ENCODE measurements around the gene C10orf71. TPM values are rescaled to one million over a fixed set of nuclear protein-coding genes. Genes with fewer than 3 reads are reported as not detected.

The C10orf71 gene
- total and polyA plus RNA-seq, 2 of the 8 experiments (the other 6 are each of a cell fraction or from before 2014, with no cell fraction given), result not detected

DNA sequence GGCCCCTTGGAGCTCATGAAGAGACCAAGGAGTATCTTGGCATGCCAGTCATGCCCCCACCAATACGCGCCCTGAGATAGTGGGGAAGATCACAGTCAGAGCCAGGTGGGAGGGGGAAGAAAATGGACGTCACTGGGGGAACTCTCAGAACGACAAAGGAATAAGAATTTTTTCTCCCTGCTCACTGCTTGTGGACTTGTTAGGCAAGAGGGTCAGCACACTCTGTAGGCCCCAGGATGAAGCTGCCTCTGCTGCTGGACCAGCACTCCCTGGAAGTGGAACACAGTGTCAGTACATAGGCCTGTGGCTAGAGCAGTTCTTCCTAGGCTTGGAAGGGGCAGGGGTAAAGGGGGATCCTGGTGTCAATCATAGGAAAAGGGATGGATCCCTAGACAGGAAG, 50.4 kb downstream of the C10orf71 start:
- Histone ChIP-seq H3K4ac (replicated peaks; ENCODE audit: insufficient read length, low read depth, low read length) (no peak overlapping the region), H3K14ac (ENCODE audit: insufficient read length) (no peak overlapping the region), H4K8ac (ENCODE audit: extremely low read depth, insufficient read depth, low read length) (no peak overlapping the region), H3K4me3 (ENCODE audit: extremely low read depth in 1 of 4, insufficient read depth in 2 of 4, low read depth in 3 of 4, low read length in 4 of 4) (no peak overlapping the region), H4K5ac (ENCODE audit: insufficient read length, low read depth, low read length) (no peak overlapping the region), H4K20me1 (replicated peaks in 1 of 2; ENCODE audit: control insufficient read depth in 1 of 2, insufficient read depth in 2 of 2, low read length in 2 of 2) (no peaks in the 10 kb centered on the region), H3K27me3 (replicated peaks in 1 of 4; ENCODE audit: control insufficient read depth in 3 of 4, extremely low read depth in 1 of 4, insufficient read depth in 3 of 4, low read length in 3 of 4) (no peaks in the 10 kb centered on the region), H3K36me3 (ENCODE audit: control insufficient read depth in 2 of 4, insufficient read depth in 4 of 4, low read length in 3 of 4) (no peaks in the 10 kb centered on the region), H2BK5ac (ENCODE audit: low read depth, low read length) (no peak overlapping the region), H3K4me1 (replicated peaks in 1 of 4; ENCODE audit: control insufficient read depth in 3 of 4, insufficient read depth in 4 of 4, low read length in 3 of 4) (no peaks in the 10 kb centered on the region), H3K23ac (ENCODE audit: insufficient read length) (no peak overlapping the region), H3K4me2 (ENCODE audit: insufficient read depth in 1 of 2, low read depth in 2 of 2, low read length in 2 of 2) (no peak overlapping the region), H2BK120ac (replicated peaks; ENCODE audit: low read depth, low read length) (no peak overlapping the region), H3K56ac (replicated peaks; ENCODE audit: insufficient read length, low read depth, low read length) (no peak overlapping the region), H2BK15ac (ENCODE audit: low read length) (no peak overlapping the region), H2AFZ (ENCODE audit: low read length) (no peak overlapping the region), H4K91ac (replicated peaks; ENCODE audit: insufficient read length, low read length) (no peak overlapping the region), H3K79me1 (ENCODE audit: low read depth, low read length) (no peaks in the 10 kb centered on the region), H2BK12ac (ENCODE audit: low read depth, low read length) (no peak overlapping the region), H3K79me2 (ENCODE audit: control insufficient read depth in 1 of 2, insufficient read depth in 2 of 2, low read length in 2 of 2) (no peaks in the 10 kb centered on the region), H3K9me3 (ENCODE audit: insufficient read depth in 2 of 2, low read depth in 1 of 2, low read length in 1 of 2) (no peaks in the 10 kb centered on the region), H3K27ac (ENCODE audit: low read depth, low read length) (no peak overlapping the region), H2AK5ac (ENCODE audit: low read depth, low read length) (no peak overlapping the region), H3K23me2 (ENCODE audit: low read depth, low read length) (no peaks in the 10 kb centered on the region), H2BK20ac (ENCODE audit: low read length) (no peak overlapping the region), H3K9ac (replicated peaks in 1 of 4; ENCODE audit: extremely low read depth in 1 of 4, low read depth in 3 of 4, low read length in 3 of 4) (no peak overlapping the region), H3K18ac (ENCODE audit: extremely low read depth, low read length) (no peak overlapping the region)
- TF ChIP-seq EGR1 (IDR thresholded peaks at IDR 0.05; ENCODE audit: borderline replicate concordance, low read depth, low read length), result no peak
- no peak for TF ChIP-seq JUND (IDR thresholded peaks at IDR 0.05; ENCODE audit: low read length)
- TF ChIP-seq SIX5 (IDR thresholded peaks at IDR 0.05; ENCODE audit: low read depth, low read length), result no peak
- WGBS, 2 experiments (ENCODE audit: extremely low coverage in 1 of 2, insufficient coverage in 1 of 2, insufficient read length in 1 of 2, insufficient replicate concordance in 2 of 2, low coverage in 1 of 2, low lambda C conversion rate in 2 of 2, missing lambda C conversion rate in 1 of 2), result 86% methylated on average over 4 of the region's 4 CpGs; no CpG with 5 or more reads in 1 of the 2 experiments
- CTCF ChIA-PET (ENCODE audit: partially characterized antibody), result no interaction called here
- FAIRE-seq (no peak), DNase-seq (ENCODE audit: low read depth in 1 of 2, low spot score in 2 of 2) (no peak)
- POLR2A ChIA-PET (ENCODE audit: partially characterized antibody), result no interaction called here
